CD4-positive, alpha-beta T cell treated with Interleukin-21 for 1 hour (primary cell): Measurements from ENCODE around the gene RARRES2.

Experiments
- DNase-seq: peaks from one replicate; pipeline ENCODE4 v3.0.0-alpha.2; 2020

The RARRES2 gene

GRCh38 chr7:150361402-150361801 lies 20.0 kb upstream of the RARRES2 start:
- DNase-seq, result no peak

- no peak for DNase-seq
Observed at GRCh38 chr7:150360363-150361058, 19.1 kb upstream of the RARRES2 start.

GRCh38 chr7:150359622-150360362 lies 18.4 kb upstream of the RARRES2 start:
- DNase-seq, result no peak

- DNase-seq, result peak; percentile 29
Observed at GRCh38 chr7:150358988-150359621, 17.7 kb upstream of the RARRES2 start.

- DNase-seq, result no peak
Observed at GRCh38 chr7:150358433-150358832, 17.0 kb upstream of the RARRES2 start.

GRCh38 chr7:150357771-150358427 lies 16.5 kb upstream of the RARRES2 start:
- no peak for DNase-seq

- DNase-seq, result peak; percentile 78
Observed at GRCh38 chr7:150357270-150357669, 15.8 kb upstream of the RARRES2 start.

- peak; percentile 52 for DNase-seq
Observed at GRCh38 chr7:150356265-150356897, 15.0 kb upstream of the RARRES2 start.

- no peak for DNase-seq
Observed at GRCh38 chr7:150355666-150356059, 14.2 kb upstream of the RARRES2 start.

- no peak for DNase-seq
Observed at GRCh38 chr7:150351587-150352194, 10.3 kb upstream of the RARRES2 start.

- no peak for DNase-seq
Observed at GRCh38 chr7:150346922-150347321, 5.5 kb upstream of the RARRES2 start.

GRCh38 chr7:150345012-150345411 lies 3.6 kb upstream of the RARRES2 start:
- no peak for DNase-seq

GRCh38 chr7:150344299-150344698 lies 2.9 kb upstream of the RARRES2 start:
- no peak for DNase-seq

GRCh38 chr7:150343225-150343624 lies 1.8 kb upstream of the RARRES2 start:
- no peak for DNase-seq

- DNase-seq, result no peak
Observed at GRCh38 chr7:150342121-150342408, 636 bp upstream of the RARRES2 start.

GRCh38 chr7:150340875-150341262 lies 560 bp downstream of the RARRES2 start:
- no peak for DNase-seq

GRCh38 chr7:150340024-150340749 lies 1.2 kb downstream of the RARRES2 start:
- DNase-seq, result no peak

GRCh38 chr7:150339409-150339809 lies 2.0 kb downstream of the RARRES2 start:
- DNase-seq, result no peak

- DNase-seq, result no peak
Observed at GRCh38 chr7:150338166-150338829, 3.1 kb downstream of the RARRES2 start.

- DNase-seq, result no peak
Observed at GRCh38 chr7:150337659-150338081, 3.8 kb downstream of the RARRES2 start.

- DNase-seq, result no peak
Observed at GRCh38 chr7:150337179-150337578, 4.2 kb downstream of the RARRES2 start.
